HG02870 (cell line): ENCODE measurements around the gene VSIG4.

ENCODE experiments used
- ATAC-seq: cut with Tn5 transposase; IDR thresholded peaks from one replicate; pipeline ENCODE4 v1.9.1; 2021; ENCODE audit warnings: mild to moderate bottlenecking, moderate library complexity; ENCODE audit not compliant: unreplicated experiment

The VSIG4 gene

GRCh38 chrX:66024092-66024467, 15.8 kb downstream of the VSIG4 start:
- no peak for ATAC-seq

GRCh38 chrX:66023385-66024091, 16.3 kb downstream of the VSIG4 start:
- no peak for ATAC-seq

- ATAC-seq, result no peak
These were observed 17.1 kb downstream of the VSIG4 start for GRCh38 chrX:66022632-66023384.

- no peak for ATAC-seq
These were observed 17.9 kb downstream of the VSIG4 start for GRCh38 chrX:66021765-66022631.

- no peak for ATAC-seq
These were observed 18.5 kb downstream of the VSIG4 start for GRCh38 chrX:66021401-66021764.

GRCh38 chrX:66020631-66021334, 19.1 kb downstream of the VSIG4 start:
- peak; percentile 24 for ATAC-seq

GRCh38 chrX:66019974-66020373, 19.9 kb downstream of the VSIG4 start:
- no peak for ATAC-seq

GRCh38 chrX:66019310-66019652, 20.6 kb downstream of the VSIG4 start:
- ATAC-seq, result no peak

- no peak for ATAC-seq
These were observed 21.1 kb downstream of the VSIG4 start for GRCh38 chrX:66018585-66019309.

GRCh38 chrX:66017659-66018170, 22.2 kb downstream of the VSIG4 start:
- ATAC-seq, result no peak

- ATAC-seq, result peak; percentile 25
These were observed 22.8 kb downstream of the VSIG4 start for GRCh38 chrX:66016905-66017658.

GRCh38 chrX:66015900-66016689, 23.8 kb downstream of the VSIG4 start:
- ATAC-seq, result peak; percentile 36

GRCh38 chrX:66015152-66015831, 24.6 kb downstream of the VSIG4 start:
- peak; percentile 29 for ATAC-seq

GRCh38 chrX:66014556-66014955, 25.3 kb downstream of the VSIG4 start:
- no peak for ATAC-seq

GRCh38 chrX:66014084-66014483, 25.8 kb downstream of the VSIG4 start:
- no peak for ATAC-seq

- peak; percentile 18 for ATAC-seq
These were observed 26.6 kb downstream of the VSIG4 start for GRCh38 chrX:66013194-66013816.

GRCh38 chrX:66012094-66012534, 27.8 kb downstream of the VSIG4 start:
- ATAC-seq, result peak; percentile 28
